ENCODE measurements around the gene PITPNC1. TPM values are rescaled to one million over a fixed set of nuclear protein-coding genes. Genes with fewer than 3 reads are reported as not detected.

Gene PITPNC1
- total and polyA plus RNA-seq, 2 donors (not counting 1 experiment from before 2014, with no cell fraction given) = 5.8 to 7.1 TPM

GRCh38 chr17:67485666-67486065 lies 108.6 kb downstream of the PITPNC1 start:
- TF ChIP-seq EZH2 (IDR thresholded peaks at IDR 0.05; ENCODE audit: low read length, missing control alignments) = no peak
- TF ChIP-seq, protein P1, sequence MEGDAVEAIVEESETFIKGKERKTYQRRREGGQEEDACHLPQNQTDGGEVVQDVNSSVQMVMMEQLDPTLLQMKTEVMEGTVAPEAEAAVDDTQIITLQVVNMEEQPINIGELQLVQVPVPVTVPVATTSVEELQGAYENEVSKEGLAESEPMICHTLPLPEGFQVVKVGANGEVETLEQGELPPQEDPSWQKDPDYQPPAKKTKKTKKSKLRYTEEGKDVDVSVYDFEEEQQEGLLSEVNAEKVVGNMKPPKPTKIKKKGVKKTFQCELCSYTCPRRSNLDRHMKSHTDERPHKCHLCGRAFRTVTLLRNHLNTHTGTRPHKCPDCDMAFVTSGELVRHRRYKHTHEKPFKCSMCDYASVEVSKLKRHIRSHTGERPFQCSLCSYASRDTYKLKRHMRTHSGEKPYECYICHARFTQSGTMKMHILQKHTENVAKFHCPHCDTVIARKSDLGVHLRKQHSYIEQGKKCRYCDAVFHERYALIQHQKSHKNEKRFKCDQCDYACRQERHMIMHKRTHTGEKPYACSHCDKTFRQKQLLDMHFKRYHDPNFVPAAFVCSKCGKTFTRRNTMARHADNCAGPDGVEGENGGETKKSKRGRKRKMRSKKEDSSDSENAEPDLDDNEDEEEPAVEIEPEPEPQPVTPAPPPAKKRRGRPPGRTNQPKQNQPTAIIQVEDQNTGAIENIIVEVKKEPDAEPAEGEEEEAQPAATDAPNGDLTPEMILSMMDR (conservative IDR thresholded peaks at IDR 0.05 in 1 of 2, IDR thresholded peaks at IDR 0.05 in 1 of 2; ENCODE audit: low read depth in 1 of 2, low read length in 2 of 2) = no peak
- no peaks in the 10 kb centered on the region for H3K79me2 ChIP-seq (ENCODE audit: control insufficient read depth, insufficient read depth, low read length)
- no peak overlapping the region for H3K4me2 ChIP-seq (ENCODE audit: extremely low read depth, insufficient read depth, low read length)
- H3K27ac ChIP-seq (ENCODE audit: insufficient read depth, low read length) = no peak overlapping the region
- H3K4me1 ChIP-seq (ENCODE audit: control insufficient read depth, extremely low read depth, insufficient read depth, low read length) = peaks cover 7% of the 10 kb centered on the region
- no peak overlapping the region for H2AFZ ChIP-seq (ENCODE audit: low read length)
- no peaks in the 10 kb centered on the region for H4K20me1 ChIP-seq (ENCODE audit: control insufficient read depth, extremely low read depth, insufficient read depth, low read length)
- no peak for DNase-seq (ENCODE audit: low read depth in 2 of 2)
- H3K9me3 ChIP-seq (ENCODE audit: control insufficient read depth, insufficient read depth, low read depth, low read length) = no peaks in the 10 kb centered on the region
- no peaks in the 10 kb centered on the region for H3K27me3 ChIP-seq (ENCODE audit: control insufficient read depth, insufficient read depth, low read length)
- H3K9ac ChIP-seq (ENCODE audit: insufficient read depth, low read length) = no peak overlapping the region
- H3K36me3 ChIP-seq (ENCODE audit: control insufficient read depth, insufficient read depth, low read length) = no peaks in the 10 kb centered on the region
- H3K4me3 ChIP-seq (replicated peaks in 1 of 4; ENCODE audit: control extremely low read depth in 1 of 4, insufficient read depth in 1 of 4, low read depth in 3 of 4, low read length in 4 of 4) = no peak overlapping the region

DNA sequence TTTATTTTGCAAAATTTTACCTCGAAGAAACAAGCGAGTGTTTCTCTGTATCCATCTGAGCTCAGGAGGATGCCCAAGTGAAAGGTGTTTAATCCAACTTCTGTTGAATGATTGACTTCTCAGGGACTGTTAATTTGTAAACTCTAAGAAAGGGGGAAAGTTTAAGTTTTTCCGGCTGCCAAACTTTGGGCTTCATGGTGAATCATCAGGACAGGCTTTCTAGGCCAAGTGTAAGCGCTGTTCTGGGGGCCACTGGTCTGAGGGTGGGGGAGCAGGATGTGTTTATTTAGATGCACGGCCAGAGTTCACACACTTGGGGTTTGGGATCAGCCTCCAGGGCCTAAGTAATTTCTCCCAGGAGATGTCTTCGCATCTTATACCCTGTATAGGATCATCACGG lies 110.4 kb downstream of the PITPNC1 start:
- Histone ChIP-seq H3K4me2 (ENCODE audit: extremely low read depth, insufficient read depth, low read length) (peak overlapping the region; percentile 2), H3K9ac (ENCODE audit: insufficient read depth, low read length) (no peak overlapping the region), H3K79me2 (ENCODE audit: control insufficient read depth, insufficient read depth, low read length) (no peaks in the 10 kb centered on the region), H3K4me3 (replicated peaks in 1 of 4; ENCODE audit: control extremely low read depth in 1 of 4, insufficient read depth in 1 of 4, low read depth in 3 of 4, low read length in 4 of 4) (no peak overlapping the region), H3K27me3 (ENCODE audit: control insufficient read depth, insufficient read depth, low read length) (no peaks in the 10 kb centered on the region), H3K4me1 (ENCODE audit: control insufficient read depth, extremely low read depth, insufficient read depth, low read length) (peaks cover 19% of the 10 kb centered on the region), H3K27ac (ENCODE audit: insufficient read depth, low read length) (peak overlapping the region; percentile 34), H2AFZ (ENCODE audit: low read length) (no peak overlapping the region), H3K36me3 (ENCODE audit: control insufficient read depth, insufficient read depth, low read length) (no peaks in the 10 kb centered on the region), H3K9me3 (ENCODE audit: control insufficient read depth, insufficient read depth, low read depth, low read length) (no peaks in the 10 kb centered on the region), H4K20me1 (ENCODE audit: control insufficient read depth, extremely low read depth, insufficient read depth, low read length) (no peaks in the 10 kb centered on the region)
- peak; percentile 30 to 77 for DNase-seq (ENCODE audit: low read depth in 2 of 2)
- TF ChIP-seq EZH2 (IDR thresholded peaks at IDR 0.05; ENCODE audit: low read length, missing control alignments) = no peak
- TF ChIP-seq, protein P1 (conservative IDR thresholded peaks at IDR 0.05 in 1 of 2, IDR thresholded peaks at IDR 0.05 in 1 of 2; ENCODE audit: low read depth in 1 of 2, low read length in 2 of 2) = no peak

- no peaks in the 10 kb centered on the region for H3K79me2 ChIP-seq (ENCODE audit: control insufficient read depth, insufficient read depth, low read length)
- H3K9me3 ChIP-seq (ENCODE audit: control insufficient read depth, insufficient read depth, low read depth, low read length) = no peaks in the 10 kb centered on the region
- H3K4me1 ChIP-seq (ENCODE audit: control insufficient read depth, extremely low read depth, insufficient read depth, low read length) = peaks cover 17% of the 10 kb centered on the region
- H3K27ac ChIP-seq (ENCODE audit: insufficient read depth, low read length) = peak overlapping the region; percentile 34
- H3K36me3 ChIP-seq (ENCODE audit: control insufficient read depth, insufficient read depth, low read length) = no peaks in the 10 kb centered on the region
- no peak overlapping the region for H3K4me2 ChIP-seq (ENCODE audit: extremely low read depth, insufficient read depth, low read length)
- H3K9ac ChIP-seq (ENCODE audit: insufficient read depth, low read length) = no peak overlapping the region
- H2AFZ ChIP-seq (ENCODE audit: low read length) = no peak overlapping the region
- no peaks in the 10 kb centered on the region for H4K20me1 ChIP-seq (ENCODE audit: control insufficient read depth, extremely low read depth, insufficient read depth, low read length)
- no peaks in the 10 kb centered on the region for H3K27me3 ChIP-seq (ENCODE audit: control insufficient read depth, insufficient read depth, low read length)
- peak in 1 of 2 donors; percentile 42 for DNase-seq (ENCODE audit: low read depth in 2 of 2)
- H3K4me3 ChIP-seq (replicated peaks in 1 of 4; ENCODE audit: control extremely low read depth in 1 of 4, insufficient read depth in 1 of 4, low read depth in 3 of 4, low read length in 4 of 4) = no peak overlapping the region
- TF ChIP-seq EZH2 (IDR thresholded peaks at IDR 0.05; ENCODE audit: low read length, missing control alignments) = no peak
- TF ChIP-seq, protein P1 (conservative IDR thresholded peaks at IDR 0.05 in 1 of 2, IDR thresholded peaks at IDR 0.05 in 1 of 2; ENCODE audit: low read depth in 1 of 2, low read length in 2 of 2) = no peak
These were observed 111.1 kb downstream of the PITPNC1 start for GRCh38 chr17:67488161-67488560.

All from fibroblast of lung (primary cell).